ENCODE measurements around the gene DUSP16.
"Not testable (repeated sequence)": the region's sequence is repeated elsewhere in the genome, so short reads cannot be mapped to it uniquely, and the experiment has no call there.

DUSP16 gene

DNA sequence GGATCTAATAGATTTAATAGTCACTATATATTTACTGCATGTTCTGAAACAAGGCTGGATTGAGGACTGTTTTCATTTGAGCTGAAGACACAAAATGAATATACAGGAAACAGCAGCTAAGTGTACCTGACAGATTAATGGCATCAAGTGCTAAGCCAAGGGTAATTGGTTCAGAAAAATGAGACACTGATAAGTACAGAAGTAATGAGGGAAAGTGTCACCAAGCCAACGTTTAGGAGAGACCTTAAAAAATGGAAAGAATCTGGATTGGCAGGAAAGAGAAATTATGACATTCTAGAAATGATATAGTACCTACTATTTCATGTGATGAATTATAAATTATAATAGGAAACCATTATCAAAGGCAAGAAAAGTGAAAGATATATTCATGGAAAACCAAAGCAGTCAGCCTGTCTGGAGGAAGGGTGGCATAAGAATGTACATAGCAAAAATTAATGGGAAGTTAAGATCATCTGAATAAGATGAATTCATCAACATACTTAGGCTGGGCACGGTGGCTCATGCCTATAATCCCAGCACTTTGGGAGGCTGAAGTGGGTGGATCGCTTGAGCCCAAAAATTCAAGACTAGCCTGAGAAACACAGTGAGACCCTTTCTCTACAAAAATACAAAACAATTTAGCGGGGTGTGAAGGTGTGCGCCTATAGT, 21.0 kb upstream of the DUSP16 start:
- no peak for DNase-seq

DNA sequence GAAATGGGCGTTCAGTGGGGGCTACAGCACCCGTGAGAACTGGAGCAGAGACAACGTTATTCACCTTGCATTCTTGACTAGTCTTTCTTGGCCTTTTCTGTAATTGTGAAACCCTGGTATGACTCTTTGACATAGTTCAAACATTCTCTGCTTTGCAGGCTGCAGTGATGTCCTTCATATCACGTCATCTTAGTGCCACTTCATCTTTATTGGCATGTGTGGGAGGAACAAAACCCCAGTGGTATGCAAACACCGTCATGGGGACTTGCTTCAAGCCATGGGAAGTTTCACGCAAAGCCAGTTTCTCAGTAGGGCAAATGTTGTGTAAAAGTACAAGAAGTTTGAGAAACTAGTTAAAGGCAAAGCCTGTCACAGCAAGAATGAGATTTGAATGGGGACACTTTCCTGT, 20.2 kb upstream of the DUSP16 start:
- no peak for DNase-seq

DNA sequence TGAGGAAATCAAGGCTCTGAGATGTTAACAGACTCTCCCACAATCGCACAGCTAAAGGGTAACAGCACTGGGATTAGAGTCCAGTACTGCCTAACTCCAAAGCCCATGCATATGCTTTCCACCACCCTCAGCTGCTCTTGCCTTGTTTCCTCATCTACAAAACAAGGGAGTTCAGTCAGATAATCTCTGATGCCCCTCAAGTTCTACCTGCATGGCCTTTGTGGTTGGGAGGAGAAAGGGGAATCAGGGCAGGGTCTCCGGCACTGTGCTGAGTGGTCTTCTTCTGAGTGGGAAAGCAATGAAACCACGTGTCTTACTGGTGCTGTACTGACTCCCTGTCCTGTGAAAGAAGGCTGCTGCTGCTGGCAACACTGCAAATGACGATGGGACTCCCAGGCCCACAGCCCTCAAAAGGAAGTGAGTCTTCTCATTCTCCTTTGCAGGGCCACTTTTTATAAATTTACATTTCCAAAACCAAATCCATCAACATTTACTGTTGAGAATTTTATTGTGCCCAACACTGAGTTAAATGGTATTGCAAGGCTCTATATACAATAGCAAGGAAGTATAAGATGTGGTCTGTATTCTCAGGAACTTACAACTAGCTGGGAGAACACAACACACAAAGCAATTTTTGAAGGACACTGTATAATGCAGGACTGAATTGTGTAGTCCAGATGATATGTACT, 19.7 kb upstream of the DUSP16 start:
- no peak for DNase-seq

DNA sequence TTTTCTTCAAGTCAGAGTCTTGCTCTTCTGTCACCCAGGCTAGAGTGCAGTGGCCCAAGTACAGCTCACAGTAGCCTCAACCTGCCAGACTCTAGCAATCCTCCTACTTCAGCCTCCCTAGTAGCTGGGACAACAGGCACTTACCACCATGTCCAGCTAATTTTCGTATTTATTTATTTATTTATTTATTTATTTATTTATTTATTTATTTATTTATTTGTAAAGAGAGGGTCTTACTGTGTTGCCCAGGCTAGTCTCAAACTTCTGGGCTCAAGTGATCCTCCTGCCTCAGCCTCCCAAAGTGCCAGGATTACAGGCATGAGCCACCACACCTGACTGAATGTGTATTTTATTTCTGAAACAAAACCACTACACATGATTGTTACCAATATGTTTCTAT, 18.1 kb upstream of the DUSP16 start:
- DNase-seq, result not testable (repeated sequence)

DNA sequence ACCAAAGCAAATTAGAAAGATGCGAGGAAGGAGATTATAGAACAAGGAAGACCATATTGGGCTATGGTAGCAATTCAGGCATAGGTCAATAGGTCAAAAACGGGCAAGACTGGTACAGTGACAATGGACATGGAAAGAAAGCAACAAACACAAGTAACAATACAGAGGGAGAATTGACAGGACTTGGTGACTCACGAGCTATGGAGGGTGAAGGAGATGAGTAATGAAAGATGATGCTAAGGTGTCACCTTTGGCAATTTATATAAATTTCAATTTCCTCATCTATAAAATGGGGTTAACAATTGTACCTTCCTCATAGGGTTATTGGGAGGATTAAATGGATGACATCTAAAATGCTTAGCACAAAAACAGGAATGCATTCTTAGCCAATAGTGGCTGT, 15.1 kb upstream of the DUSP16 start:
- no peak for DNase-seq

DNA sequence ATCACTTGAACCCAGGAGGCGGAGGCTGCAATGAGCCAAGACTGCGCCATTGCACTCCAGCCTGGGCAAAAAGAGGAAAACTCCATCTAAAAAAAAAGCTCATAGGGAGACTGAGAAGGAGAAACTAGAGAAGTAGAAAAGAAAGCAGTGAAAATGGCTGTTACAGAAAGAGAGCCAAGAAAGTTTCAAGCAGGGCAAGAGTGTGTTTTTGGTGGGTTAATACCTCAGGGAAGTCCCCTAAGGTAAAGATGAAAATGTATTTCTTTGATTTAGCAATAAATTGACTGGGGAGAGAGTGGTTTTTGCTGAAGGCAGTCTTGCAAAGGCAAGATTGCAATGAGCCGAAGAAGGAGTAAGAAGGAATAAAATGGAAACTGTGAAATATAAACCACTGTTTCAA, 10.0 kb upstream of the DUSP16 start:
- no peak for DNase-seq

DNA sequence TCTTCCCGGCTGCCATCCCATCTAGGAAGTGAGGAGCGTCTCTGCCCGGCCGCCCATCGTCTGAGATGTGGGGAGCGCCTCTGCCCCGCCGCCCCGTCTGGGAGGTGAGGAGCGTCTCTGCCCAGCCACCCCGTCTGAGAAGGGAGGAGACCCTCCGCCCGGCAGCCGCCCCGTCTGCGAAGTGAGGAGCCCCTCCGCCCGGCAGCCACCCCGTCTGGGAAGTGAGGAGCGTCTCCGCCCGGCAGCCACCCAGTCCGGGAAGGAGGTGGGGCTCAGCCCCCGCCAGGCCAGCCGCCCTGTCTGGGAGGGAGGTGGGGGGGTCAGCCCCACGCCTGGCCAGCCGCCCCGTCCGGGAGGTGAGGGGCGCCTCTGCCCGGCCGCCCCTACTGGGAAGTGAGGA, 3.3 kb upstream of the DUSP16 start:
- DNase-seq, result not testable (repeated sequence)

DNA sequence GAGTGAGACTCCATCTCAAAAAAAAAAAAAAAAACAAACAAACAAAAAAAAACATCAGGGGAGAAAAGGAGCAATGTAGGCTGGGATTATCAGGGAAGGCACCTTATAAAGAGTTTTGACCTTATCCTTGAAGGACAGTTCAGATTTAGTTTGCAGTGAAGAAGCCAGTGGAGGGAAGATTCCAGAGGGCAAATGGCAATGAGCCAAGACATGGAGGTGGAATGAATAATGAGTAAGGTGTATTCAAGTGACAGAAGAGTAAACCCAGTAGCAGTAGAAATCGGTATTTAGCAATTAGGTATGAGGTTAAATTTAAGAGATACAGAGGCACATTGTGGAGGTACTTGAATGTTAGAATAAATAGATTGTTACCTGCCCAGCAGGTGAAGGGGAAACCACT, 2.2 kb upstream of the DUSP16 start:
- no peak for DNase-seq

DNA sequence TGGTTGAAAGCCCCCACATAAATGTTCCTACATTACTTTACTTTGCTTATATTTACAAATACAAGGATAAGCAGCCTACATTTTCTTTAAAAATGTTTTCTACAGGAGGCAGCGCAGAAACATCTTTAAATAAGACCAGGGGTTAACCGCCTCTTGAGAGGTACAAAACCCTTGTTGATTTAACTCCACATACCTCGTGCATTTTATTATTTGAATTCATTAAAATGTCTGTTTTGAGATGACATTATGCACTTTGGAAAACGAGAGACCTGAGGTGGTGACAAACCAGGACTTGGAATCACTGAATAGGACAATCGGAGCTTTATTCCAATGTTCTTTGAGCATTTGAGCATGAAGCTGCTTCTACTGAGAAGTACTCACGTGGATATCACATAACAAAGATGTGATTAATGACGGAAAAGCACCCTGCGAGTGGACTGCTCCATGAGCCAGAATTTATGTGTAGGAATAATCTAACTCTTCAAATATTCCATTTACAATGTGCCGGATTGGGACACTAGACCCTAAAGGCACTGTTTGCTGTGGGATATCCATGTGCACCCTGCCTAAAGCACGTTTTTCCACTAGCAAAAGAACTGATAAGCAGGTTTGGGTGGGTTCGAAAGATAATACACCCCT, 746 bp upstream of the DUSP16 start:
- no peak for DNase-seq

DNA sequence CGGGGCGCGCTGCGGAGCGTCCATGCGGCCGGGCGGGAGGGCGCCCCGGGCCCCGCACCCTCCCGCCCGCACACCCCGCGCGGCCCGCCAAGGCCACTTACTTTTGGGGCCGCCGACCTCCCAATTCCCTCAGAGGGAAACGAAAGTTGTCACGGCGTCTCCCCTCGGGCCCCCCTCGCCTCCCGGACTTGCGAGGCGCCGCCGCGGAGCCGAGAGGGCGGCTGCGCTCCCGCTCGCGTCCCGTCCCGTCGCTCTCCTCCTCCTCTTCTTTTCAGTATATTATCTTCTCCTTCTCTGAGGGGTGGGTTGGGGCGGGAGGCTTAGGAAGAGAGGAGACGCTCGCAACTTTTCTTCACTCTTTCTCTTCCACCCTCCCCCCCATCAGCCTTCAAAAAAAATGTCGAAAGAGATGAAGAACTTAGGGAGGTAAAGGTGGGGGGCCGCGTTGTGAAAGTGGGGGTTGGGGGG, 613 bp downstream of the DUSP16 start:
- peak; percentile 17 for DNase-seq

DNA sequence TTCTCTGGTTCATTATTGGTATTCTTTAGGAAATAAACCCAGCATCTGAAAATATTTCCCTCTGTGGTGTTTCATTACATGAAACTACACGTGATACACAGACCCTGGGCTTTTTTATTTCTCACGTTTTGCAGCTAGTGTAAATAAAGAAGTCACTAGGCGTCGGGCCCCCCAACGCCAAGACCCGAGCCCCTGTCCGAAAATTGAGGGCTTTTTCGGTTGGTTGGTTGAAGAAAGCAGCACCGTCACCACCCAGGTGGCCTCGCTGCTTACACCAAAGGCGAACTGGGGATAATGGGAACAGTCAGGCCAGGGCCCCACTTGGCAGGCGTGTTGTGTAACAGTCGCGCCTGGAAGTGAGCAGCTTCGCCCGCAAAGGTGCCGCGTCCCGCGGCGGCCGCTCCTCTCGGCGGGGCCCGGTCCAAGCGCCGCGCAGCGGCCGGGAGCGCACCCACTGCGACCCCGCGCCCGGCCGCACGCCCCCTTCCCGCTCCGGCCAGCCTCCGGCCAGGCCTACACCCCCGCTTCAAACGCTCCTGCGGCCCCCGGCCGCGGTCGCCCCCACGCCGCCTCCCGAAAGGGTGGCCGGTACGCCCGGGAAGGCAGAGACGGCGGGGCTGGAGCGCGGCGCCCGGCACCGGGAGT, 1.2 kb downstream of the DUSP16 start:
- peak; percentile 31 for DNase-seq

DNA sequence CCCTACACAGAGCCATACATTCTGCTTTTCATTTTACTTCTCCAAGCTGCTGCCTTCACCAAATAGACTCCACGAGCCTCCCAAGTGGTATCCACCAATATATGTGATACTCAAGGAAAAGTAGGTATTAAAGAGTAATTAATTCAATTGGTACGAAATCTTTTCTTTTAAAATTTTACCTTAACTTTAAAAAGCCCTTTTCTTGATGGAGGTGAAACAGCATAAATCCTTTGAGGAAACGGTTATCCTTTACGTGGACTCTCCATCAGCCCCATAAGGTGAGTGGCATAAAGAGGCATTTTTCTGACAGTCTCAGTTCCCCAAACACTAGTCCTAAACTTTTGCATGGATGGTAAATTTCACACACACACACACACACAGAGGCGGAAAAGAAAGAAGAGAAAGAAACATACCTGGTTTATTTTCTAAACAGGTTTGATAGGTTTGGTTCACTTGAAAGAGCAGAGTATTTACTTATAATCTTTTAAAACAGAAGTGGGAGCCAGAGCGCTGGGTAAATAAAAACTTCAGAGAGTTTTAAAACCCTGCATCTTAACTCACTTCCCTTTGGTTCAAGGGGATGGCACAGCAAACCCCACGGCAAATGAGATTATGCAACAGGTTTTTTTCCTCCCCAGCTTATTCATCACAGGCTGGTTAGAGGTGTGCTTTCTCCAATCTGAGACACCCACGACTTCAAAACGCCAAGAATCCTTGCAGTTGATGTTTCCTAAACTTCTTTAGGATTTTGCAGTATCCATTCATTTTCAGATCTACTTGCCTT, 1.9 kb downstream of the DUSP16 start:
- peak; percentile 54 for DNase-seq

DNA sequence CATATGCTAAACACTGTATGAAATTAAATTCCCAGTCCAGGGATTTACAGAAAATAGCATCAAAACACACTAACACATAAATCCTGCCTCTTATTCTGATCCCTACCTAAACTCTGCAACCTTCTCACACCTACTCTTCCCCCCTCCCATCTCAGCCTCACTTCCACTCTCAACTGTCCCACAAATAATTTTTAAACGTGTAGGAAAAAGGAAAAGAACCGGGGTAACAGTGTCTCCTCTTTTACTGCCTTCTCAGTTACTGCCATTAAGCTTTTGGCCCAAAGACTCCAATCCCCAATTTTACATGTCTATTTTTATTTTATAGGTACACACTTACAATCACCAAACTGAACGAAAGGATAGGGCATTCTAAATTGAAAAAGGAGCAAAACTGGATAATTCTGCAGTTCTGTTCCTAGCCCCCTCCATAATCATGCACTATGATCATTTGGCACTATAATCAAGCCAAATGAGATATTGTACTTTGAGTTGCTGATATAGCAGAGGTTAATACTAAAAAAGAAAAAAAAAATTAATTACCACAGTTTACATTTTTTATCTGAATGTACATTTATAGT, 2.9 kb downstream of the DUSP16 start:
- DNase-seq, result no peak

DNA sequence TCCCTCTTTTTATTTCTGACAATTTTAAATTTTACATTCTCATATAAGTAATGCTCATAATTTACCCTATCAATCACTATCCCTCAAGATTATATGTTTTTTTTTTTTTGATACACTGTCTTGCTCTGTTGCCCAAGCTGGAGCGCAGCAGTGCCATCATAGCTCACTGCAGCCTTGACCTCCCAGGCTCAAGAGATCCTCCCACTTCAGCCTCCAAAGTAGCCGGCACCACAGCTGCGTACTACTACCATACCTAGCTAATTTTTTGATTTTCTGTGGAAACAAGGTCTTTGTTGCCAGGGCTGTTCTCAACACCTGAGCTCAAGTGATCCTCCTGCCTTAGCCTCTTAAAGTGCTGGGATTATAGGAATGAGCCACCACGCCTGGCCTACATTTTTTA, 4.4 kb downstream of the DUSP16 start:
- no peak for DNase-seq

DNA sequence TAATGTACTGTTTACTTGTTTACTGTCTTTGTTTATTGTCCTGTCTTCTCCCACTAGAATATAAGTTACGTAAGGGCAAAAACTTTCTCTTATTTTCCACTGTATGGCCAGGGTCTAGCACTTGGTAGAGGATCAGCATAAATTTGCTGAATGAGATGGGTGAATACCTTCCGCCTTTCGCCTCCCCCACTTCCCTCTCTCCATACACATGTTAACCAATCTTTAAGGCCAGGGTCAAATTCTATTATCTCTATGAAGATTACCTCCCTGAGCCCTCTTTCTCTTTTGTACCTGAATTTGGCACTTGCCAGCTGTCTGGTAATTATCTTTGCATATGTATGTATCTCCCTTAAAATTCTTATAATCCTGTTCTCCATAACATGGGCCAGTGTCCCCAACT, 4.9 kb downstream of the DUSP16 start:
- DNase-seq, result no peak

DNA sequence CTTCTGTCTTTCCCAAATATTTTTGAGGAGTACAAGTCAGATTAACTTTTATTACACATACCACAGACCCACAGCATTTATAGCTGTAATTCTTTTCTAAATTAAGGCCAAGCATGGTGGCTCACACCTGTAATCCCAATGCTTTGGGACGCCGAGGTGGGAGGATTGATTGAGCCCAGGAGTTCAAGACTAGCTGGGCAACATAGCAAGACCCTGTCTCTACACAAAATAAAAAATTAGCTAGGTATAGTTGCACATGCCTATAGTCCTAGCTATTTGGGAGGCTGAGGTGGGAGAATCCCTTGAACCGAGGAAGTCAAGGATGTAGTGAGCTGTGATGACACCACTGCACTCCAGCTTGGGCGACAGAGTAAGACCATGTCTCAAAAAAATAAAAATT, 7.0 kb downstream of the DUSP16 start:
- no peak for DNase-seq

DNA sequence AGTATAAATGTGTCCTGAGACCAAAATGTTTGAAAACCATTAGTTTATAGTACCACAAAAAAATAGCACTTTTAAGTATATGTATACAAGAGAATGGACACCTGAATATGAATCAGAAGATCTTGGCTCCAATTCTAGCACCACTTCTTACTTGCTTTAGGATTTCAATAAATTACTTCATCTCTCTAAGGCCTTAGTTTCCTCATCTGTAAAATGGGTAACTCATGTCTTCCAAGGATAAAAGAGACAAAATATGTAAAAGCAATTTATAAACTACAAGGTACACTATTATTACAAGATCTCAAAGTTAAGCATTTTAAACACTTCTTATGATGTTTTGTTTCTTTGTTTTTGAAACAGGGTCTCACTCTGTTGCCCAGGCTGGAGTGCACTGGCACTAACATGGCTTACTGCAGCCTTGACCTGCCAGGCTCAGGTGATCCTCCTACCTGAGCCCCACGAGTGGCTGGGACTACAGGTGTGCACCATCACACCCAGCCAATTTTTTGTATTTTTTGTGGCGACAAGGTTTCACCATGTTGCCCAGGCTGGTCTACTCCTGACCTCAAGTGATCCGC, 9.4 kb downstream of the DUSP16 start:
- no peak for DNase-seq

DNA sequence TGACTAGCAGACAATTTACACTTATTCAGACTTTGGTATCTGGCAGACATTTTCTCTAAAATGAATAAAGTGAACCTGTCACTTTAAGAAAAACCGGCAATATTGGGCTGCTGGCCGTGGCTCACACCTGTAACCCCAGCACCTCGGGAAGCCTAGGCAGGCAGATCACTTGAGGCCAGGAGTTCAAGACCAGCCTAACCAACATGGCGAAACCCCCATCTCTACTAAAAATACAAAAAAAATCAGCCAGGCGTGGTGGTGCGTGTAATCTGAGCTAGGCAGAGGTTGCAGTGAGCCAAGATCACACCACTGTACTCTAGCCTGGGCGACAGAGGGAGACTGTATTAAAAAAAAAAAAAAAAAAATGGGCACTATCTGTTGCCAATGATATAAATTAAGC, 11.5 kb downstream of the DUSP16 start:
- no peak for DNase-seq

DNA sequence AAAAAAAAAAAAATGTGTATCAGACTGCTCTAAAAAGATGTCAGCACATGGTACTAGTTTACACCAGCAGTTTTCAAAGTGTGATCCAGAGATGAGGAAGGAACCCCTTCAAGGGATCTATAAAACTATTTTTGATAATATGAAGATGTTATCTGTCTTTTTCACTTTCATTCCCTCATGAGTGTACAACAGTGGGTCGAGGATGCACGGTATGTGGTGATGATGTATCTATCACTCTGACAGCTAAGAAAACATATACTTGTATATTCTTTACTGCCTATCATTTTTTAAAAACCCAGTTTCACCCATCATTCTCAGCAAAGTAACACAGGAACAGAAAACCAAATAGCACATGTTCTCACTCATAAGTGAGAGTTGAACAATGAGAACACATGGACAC, 12.4 kb downstream of the DUSP16 start:
- no peak for DNase-seq

DNA sequence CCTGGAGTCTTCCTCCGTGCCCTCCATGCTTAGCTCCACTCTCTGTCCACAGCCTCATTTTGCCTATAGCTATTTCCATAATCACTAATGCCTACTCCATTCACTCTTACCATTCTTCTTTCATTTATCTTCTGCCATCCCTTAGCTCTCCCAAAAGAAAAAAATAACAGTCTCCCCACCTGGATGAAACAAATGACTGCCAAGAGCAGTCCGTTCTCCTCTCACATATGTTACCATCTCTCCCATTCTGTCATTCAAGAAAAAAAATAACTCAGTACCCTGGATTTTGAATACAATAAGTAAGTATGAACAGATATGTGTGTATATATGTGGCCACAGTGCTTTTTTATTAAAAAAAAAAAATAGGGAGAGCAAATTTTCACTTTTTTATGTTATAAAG, 13.2 kb downstream of the DUSP16 start:
- no peak for DNase-seq

DNA sequence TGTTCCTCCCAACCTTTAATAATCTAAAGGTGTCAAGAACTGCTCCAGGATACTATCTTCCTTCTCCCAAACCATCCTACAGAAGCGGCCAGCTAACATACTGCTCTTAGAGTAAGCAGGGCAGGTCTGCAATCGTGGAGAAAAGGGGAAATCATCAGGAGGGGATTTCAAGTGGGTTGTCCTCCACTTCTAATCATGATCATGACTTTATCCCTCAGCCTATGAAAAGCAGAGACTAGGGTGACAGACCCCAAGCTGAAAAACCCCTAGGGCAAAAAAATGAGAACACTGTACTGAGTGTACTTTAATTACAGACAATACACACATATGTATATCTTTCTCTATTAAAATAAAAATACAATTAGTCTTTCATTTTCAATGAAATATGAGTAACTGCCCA, 13.9 kb downstream of the DUSP16 start:
- DNase-seq, result no peak

DNA sequence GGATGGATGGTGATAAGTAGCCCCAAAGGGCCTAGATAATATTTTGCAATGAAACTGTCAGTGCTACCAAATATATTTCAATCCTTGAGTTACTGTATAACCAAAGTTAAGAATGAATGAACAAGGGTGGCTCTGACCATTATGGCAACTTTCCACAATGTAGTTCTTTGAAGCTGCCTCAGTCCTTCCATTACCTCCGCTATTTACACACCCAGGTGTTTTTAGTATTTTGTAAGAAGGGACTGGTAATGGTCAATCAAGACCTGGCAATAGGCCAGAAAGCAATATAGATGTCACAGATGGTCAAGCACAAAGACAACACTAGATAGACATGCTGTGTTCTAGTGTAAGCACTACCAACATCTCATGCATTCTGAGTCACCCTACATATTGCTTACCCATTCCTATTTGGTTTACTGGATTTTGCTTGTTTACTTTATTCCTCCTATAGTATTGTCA, 16.3 kb downstream of the DUSP16 start:
- DNase-seq, result no peak

All from activated gamma-delta T cell treated with Interleukin-2 at 50 U/mL for 16 hours (primary cell).